H1 (cell line): ENCODE results near the gene TMEM72. TPM values are rescaled to one million over a fixed set of nuclear protein-coding genes. Genes with fewer than 3 reads are reported as not detected.

Source experiments
- CHD7 ChIP-seq: fragments of 300-600 bp; sonication (generic); IDR thresholded peaks from 2 replicates; pipeline ENCODE4 v1.7.1; 2012; ENCODE audit warnings: low read length, moderate library complexity, mild to moderate bottlenecking, inconsistent platforms; ENCODE audit not compliant: insufficient replicate concordance
- polyA plus RNA-seq, 7 experiments: library from polyadenylated mRNA; depleted of rRNA in 3 of 7; stranded (reverse) in 5 of 7; unstranded in 2 of 7; fragments of >200 nt in 5 of 7; fragments of 200-250 nt in 2 of 7; gene quantifications; 1 replicate in 5 of 7; 2 replicates in 1 of 7; 4 replicates in 1 of 7; pipeline versions ENCODE4 v1.2.1 to v1.2.3, GENCODE V29; 2011 to 2013; ENCODE audit warnings: missing spikeins in 2 of 7, mixed read lengths in 2 of 7
- total RNA-seq: library from RNA; stranded (reverse); fragmentation: NEBNext Ultra II Directional; extraction: Animal tissue kit (Norgen Biotek cat#: 25700); gene quantifications from 2 replicates; pipeline ENCODE4 v1.2.1, GENCODE V29; 2021

The TMEM72 gene
- total and polyA plus RNA-seq, 2 of the 8 experiments (the other 6 are each of a cell fraction or from before 2014, with no cell fraction given): not detected

DNA sequence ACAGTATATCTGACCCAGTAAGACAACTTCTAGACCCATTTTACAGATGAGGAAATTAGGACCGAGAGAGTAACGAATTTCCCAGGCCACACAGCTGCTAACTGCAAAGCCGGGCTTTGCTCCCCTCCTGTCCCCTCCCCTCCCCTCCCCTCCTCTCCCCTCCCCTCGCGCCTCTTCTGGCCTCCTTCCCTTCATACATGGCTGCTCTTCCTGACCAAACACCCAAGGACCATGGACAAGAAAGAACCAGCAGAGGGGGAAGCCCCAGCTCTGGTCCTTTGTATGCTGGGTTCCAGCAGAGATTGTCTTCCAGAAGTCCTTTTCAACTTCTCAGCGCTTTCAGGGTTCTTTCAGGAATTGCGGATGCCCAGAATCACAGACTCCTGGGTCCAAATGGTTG lies 3.6 kb upstream of the TMEM72 start (continued):
- TF ChIP-seq CHD7: no peak
- TF ChIP-seq, all 59 proteins: peak for 0
